Measurements from ENCODE around the gene GSTM3. TPM values are rescaled to one million over a fixed set of nuclear protein-coding genes. Genes with fewer than 3 reads are reported as not detected.
"Not testable (repeated sequence)": the region's sequence is repeated elsewhere in the genome, so short reads cannot be mapped to it uniquely, and the experiment has no call there.

The GSTM3 gene
- total RNA-seq, 1 donor, result 13.5 TPM

DNA sequence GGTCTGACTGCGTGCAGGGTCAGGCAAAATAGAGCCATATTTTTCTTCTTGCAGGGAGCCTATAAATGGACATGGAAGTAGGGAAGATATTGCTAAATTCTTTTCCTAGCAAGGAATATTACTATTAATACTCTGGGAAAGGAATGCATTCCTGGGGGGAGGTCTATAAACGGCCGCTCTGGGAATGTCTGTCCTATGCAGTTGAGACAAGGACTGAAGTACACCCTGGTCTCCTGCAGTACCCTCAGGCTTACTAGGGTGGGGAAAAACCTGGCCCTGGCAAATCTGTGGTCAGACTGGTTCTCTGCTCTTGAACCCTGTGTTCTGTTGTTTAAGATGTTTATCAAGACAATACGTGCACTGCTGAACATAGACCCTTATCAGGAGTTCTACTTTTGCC, 31.9 kb downstream of the GSTM3 start:
- not testable (repeated sequence) for DNase-seq (ENCODE audit: low read depth in 2 of 3, low spot score in 2 of 3)

DNA sequence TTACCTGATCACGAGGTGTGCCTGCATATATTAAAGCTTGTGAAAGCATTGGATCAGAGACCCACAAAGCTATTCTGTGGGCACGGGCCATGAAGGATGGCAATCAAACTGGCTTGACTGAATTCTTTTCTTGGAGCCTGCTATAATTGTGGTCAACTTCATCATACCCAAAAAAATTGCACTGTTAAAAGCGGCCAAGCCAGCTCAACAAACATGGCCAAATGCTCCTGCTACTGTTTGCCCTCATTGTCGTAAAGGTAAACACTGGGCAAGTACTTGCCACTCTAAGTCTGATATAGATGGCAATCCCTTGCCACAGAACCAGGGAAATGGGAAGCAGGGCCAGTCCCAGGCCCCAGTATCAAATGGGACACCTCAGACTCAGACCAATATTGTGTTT, 35.4 kb downstream of the GSTM3 start:
- DNase-seq (ENCODE audit: low read depth in 2 of 3, low spot score in 2 of 3), result no peak

GRCh38 chr1:109704173-109704572, 36.7 kb downstream of the GSTM3 start:
- no peak for DNase-seq (ENCODE audit: low read depth in 2 of 3, low spot score in 2 of 3)

GRCh38 chr1:109702940-109703339, 37.9 kb downstream of the GSTM3 start:
- DNase-seq (ENCODE audit: low read depth in 2 of 3, low spot score in 2 of 3), result not testable (repeated sequence)

DNA sequence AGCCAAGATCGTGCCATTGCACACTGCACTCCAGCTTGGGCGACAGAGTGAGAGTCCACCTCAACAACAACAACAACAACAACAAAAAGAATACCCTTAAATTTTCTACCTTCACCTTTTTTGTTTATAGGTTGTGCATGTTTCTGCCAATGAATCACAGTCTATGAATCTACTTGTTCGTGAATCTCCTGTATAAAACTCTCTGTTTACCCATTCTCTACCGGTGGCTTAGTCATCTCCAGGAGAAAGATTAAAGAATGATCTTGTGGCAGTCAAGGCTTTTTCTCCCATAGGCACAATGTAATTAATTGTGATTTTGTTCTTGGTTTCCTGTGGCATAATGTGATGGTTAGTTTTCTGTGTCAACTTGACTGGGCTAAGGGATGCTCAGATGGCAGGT, 43.0 kb downstream of the GSTM3 start:
- DNase-seq (ENCODE audit: low read depth in 2 of 3, low spot score in 2 of 3), result not testable (repeated sequence)

DNA sequence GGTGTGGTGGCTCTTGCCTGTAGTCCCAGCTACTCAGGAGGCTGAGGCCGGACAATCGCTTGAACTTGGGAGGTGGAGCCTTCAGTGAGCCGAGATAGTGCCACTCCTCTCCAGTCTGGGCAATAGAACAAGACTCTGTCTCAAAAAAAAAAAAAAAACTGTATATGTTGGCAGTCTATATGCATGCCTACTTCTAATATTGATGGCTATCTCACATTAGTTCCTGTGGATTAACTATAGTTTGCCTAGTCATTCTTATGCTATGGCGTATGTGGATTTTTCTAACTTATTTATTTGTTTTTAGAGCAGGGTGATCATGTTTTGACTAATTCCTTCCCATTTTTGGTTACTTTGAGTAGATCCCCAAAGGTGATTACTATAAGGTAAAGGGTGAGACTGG, 43.8 kb downstream of the GSTM3 start:
- no peak for DNase-seq (ENCODE audit: low read depth in 2 of 3, low spot score in 2 of 3)

- not testable (repeated sequence) for DNase-seq (ENCODE audit: low read depth in 2 of 3, low spot score in 2 of 3)
Measured at GRCh38 chr1:109695138-109695537, 45.7 kb downstream of the GSTM3 start.

DNA sequence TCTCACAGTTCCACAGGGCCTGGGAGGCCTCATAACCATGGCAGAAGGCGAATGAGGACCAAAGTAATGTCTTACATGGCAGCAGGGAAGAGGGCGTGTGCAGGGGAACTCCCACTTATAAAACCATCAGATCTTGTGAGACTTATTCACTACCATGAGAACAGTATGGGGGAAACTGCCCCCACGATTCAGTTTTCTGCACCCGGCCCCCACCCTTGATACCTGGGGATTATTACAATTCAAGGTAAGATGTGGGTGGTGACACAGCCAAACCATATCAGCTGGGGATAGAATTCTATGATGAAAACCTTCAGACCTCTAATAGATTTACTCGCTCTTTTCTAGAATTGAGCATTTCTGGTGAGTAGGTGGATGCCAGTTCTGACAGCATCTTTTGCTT, 46.4 kb downstream of the GSTM3 start:
- DNase-seq (ENCODE audit: low read depth in 2 of 3, low spot score in 2 of 3), result not testable (repeated sequence)

- DNase-seq (ENCODE audit: low read depth in 2 of 3, low spot score in 2 of 3), result no peak
Measured at GRCh38 chr1:109691759-109692158, 49.1 kb downstream of the GSTM3 start.

- DNase-seq (ENCODE audit: low read depth in 2 of 3, low spot score in 2 of 3), result no peak
Measured at GRCh38 chr1:109689844-109690405, 50.9 kb downstream of the GSTM3 start.

DNA sequence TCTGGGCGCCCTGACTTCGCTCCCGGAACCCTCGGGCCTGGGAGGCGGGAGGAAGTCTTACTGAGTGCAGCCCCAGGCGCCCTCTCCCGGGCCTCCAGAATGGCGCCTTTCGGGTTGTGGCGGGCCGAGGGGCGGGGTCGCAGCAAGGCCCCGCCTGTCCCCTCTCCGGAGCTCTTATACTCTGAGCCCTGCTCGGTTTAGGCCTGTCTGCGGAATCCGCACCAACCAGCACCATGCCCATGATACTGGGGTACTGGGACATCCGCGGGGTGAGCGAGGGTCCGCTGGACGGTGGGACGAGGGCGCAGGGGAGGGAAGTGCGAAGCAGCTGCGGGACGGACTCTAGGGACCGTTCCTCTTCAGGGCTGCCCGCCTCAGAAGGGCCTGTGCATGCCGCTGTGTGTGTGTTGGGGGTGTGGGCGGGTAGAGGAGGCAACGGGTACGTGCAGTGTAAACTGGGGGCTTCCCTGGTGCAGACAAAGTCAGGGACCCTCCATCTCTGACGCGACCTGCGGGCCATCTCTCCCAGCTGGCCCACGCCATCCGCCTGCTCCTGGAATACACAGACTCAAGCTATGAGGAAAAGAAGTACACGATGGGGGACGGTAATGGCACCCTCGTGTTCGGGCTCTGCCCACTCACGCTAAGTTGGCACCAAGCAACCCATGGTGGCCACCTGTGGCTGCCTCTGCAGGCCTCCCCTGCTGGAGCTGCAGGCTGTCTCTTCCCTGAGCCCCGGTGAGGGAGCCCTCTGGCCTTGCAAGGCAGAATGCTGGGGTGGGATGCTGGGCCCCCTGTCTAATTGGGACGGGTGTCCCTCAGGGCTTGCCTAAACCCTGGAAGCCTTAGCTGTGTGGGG, 53.0 kb downstream of the GSTM3 start, which contains the start of gene GSTM1:
Gene GSTM1, plus strand, starts transcription at position 177 of the 859 bp plus-strand sequence. Its CDS starts 57 bp downstream, at position 234.
- peak in 2 of 3 donors; percentile 29 to 72 for DNase-seq (ENCODE audit: low read depth in 2 of 3, low spot score in 2 of 3)

- DNase-seq (ENCODE audit: low read depth in 2 of 3, low spot score in 2 of 3), result not testable (repeated sequence)
Measured at GRCh38 chr1:109687109-109687508, 53.7 kb downstream of the GSTM3 start.

DNA sequence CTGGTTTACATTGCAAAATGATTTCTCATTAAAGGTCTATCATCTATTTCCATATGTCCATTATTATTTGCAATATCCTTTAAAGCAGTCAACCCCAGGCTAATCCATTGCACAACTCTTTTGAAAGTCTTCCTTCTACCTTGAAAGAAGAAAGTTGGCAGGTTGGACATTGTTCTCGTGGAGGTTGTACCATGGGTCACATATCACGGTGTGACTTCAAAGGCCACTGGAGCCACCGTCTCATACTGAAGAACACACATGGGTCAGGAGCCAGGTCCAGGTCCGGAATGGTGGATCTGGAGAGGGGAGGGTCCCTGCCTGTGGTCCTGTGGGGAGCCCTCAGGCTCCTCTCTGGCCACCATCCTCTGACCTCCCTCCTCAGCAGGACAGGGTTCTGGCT, 54.9 kb downstream of the GSTM3 start:
- not testable (repeated sequence) for DNase-seq (ENCODE audit: low read depth in 2 of 3, low spot score in 2 of 3)

DNA sequence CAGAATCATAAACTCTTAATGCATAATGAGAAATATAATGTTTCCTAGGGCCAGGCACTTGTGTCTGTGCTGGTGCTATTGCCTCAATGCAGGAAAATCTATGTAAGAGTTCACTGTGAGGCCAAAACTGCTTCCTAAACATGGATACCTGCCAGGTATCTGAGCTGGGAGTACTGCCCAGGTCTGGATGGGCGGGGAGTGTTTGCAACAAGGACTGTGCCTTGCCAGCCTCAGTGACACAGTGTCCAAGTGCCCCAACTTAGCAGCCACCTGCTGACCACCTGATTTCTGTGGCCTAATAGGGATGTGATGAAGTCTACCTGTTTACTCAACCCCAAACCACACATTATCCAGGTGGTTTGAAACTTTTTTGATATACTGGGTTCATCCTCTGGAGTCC, 55.4 kb downstream of the GSTM3 start:
- not testable (repeated sequence) for DNase-seq (ENCODE audit: low read depth in 2 of 3, low spot score in 2 of 3)

DNA sequence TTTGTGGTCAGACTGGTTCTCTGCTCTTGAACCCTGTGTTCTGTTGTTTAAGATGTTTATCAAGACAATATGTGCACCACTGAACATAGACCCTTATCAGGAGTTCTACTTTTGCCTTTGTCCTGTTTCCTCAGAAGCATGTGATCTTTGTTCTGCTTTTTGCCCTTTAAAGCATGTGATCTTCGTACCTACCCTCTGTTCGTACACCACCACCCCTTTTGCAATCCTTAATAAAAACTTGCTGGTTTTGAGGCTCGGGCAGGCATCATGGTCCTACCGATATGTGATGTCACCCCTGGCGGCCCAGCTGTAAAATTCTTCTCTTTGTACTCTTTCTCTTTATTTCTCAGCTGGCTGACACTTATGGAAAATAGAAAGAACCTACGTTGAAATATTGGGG, 56.1 kb downstream of the GSTM3 start:
- not testable (repeated sequence) for DNase-seq (ENCODE audit: low read depth in 2 of 3, low spot score in 2 of 3)

Other genes starting within 250 kb of the GSTM3 start
- gene CYB561D1, start 246.9 kb downstream of the GSTM3 start, total RNA-seq, result 9.4 TPM
- 1.1 TPM for gene AMIGO1, start 231.3 kb downstream of the GSTM3 start, total RNA-seq
- 0.27 TPM for gene GPR61, start 201.2 kb downstream of the GSTM3 start, total RNA-seq
- gene GNAI3, start 192.4 kb downstream of the GSTM3 start, total RNA-seq, result 7.3 TPM
- gene GNAT2, start 121.4 kb downstream of the GSTM3 start, total RNA-seq, result 0.27 TPM
- gene AMPD2, start 121.2 kb downstream of the GSTM3 start, total RNA-seq, result 259 TPM
- 12.1 TPM for gene GSTM4, start 84.9 kb downstream of the GSTM3 start, total RNA-seq
- 20.7 TPM for gene GSTM2, start 73.0 kb downstream of the GSTM3 start, total RNA-seq
- gene GSTM1, start 53.2 kb downstream of the GSTM3 start, total RNA-seq, result not detected
- 0.27 TPM for gene GSTM5, start 28.8 kb downstream of the GSTM3 start, total RNA-seq
- not detected for gene EPS8L3, start 22.9 kb upstream of the GSTM3 start, total RNA-seq
- gene CSF1, start 169.8 kb upstream of the GSTM3 start, total RNA-seq, result 23.2 TPM
- gene AHCYL1, start 243.7 kb upstream of the GSTM3 start, total RNA-seq, result 39.3 TPM

All from hematopoietic multipotent progenitor cell (in vitro differentiated cells).